HepG2 (cell line): ENCODE measurements around the gene RPLP2.

Experiments used
- CEBPG ChIP-seq: IDR thresholded peaks from 2 replicates; pipeline ENCODE4 v1.6.1; 2016
- POLR2A ChIP-seq, 2 experiments: IDR thresholded peaks; 2 replicates each; pipeline ENCODE4 v1.6.1; 2011; ENCODE audit warnings: low read depth in 2 of 2, low read length in 2 of 2, mild to moderate bottlenecking in 1 of 2, moderate library complexity in 1 of 2; ENCODE audit not compliant: insufficient read depth in 1 of 2

DNA sequence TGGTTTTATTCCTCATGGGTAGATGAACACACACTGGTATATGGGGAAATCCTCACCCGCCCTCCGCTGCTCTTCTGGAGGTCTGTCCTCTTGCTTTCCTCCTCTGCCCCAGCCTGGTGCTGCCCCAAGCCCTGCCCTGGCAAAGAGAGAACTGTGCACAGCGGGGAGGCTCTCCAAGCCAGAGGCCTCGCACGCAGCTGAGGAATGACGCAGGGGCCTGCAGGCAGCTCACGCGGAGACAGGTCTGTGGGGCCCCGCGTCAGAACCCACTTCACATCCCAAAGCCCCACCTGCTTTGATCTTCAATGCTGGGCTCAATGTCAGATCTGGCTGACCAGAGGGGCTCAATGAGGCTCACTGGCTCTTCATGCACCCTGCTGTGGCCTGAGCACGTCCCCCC is 42.5 kb upstream of the RPLP2 start:
- TF ChIP-seq POLR2A (IDR thresholded peaks at IDR 0.05; ENCODE audit: insufficient read depth in 1 of 2, low read depth in 2 of 2, low read length in 2 of 2) = no peak; a peak in 1 of 4 replicates
- TF ChIP-seq CEBPG = no peak
